IgD-negative memory B cell (primary cell): Measurements from ENCODE around the gene C1orf232. TPM values are rescaled to one million over a fixed set of nuclear protein-coding genes. Genes with fewer than 3 reads are reported as not detected.

Experiments used
- H3K27ac Mint-ChIP-seq, 3 donors: one replicate each; pipeline ENCODE4 v1.8.0; 2020 to 2022; ENCODE audit warnings: mild to moderate bottlenecking in 3 of 3, mixed read lengths in 3 of 3, moderate library complexity in 1 of 3
- H3K27me3 Mint-ChIP-seq: one replicate; pipeline ENCODE4 v1.8.0; 2021; ENCODE audit warnings: mixed read lengths
- H3K36me3 Mint-ChIP-seq: one replicate; pipeline ENCODE4 v1.8.0; 2020; ENCODE audit warnings: mild to moderate bottlenecking, mixed read lengths
- H3K4me1 Mint-ChIP-seq, 3 donors: one replicate each; pipeline ENCODE4 v1.8.0; 2020 to 2022; ENCODE audit warnings: mixed read lengths in 3 of 3, mild to moderate bottlenecking in 1 of 3
- H3K4me3 Mint-ChIP-seq, 4 donors: one replicate each; pipeline ENCODE4 v1.8.0; 2020 to 2022; ENCODE audit warnings: mild to moderate bottlenecking in 4 of 4, mixed read lengths in 4 of 4, moderate library complexity in 3 of 4
- H3K9me3 Mint-ChIP-seq, 3 donors: one replicate each; pipeline ENCODE4 v1.8.0; 2020 to 2021; ENCODE audit warnings: mixed read lengths in 3 of 3, mild to moderate bottlenecking in 1 of 3
- polyA plus RNA-seq: library from polyadenylated mRNA; unstranded; fragments of 300-500 nt; fragmentation: Illumina TruSeq; gene quantifications from one replicate; pipeline ENCODE4 v1.2.3, GENCODE V29; 2021

The C1orf232 gene
- polyA plus RNA-seq, 1 donor from 2014 or later: not detected

DNA sequence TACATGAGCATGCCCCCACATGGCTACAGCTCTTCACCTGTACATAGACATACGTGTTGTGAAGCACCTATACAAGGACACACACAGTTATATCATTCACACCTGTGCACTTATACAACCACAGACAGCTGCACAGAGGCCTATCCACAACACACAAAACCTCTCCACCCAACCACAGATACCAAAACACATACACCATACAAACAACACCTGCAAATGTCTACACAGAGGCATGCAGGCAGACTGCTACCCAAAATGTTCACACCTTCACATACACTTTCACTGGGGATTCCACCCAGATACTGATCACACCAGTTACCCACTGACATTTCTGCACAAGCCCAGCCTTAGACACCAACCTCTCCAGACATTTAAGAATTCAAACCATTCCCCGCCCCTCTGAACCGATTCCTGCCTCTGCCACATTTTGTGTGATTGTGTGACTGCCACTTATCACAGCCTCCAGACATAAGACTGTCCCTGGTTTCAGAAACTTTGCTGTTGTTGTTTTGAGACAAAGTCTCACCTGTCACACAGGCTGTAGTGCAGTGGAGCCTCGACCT is 2.0 kb downstream of the C1orf232 start:
- Mint-ChIP-seq H3K27ac (no peak overlapping the region), H3K4me3 (peak overlapping the region in 1 of 4 donors; percentile 76), H3K4me1 (peaks cover 0 to 7% (median 7%) of the 10 kb centered on the region in 3 donors), H3K9me3 (no peaks in the 10 kb centered on the region), H3K36me3 (no peaks in the 10 kb centered on the region), H3K27me3 (peaks cover 5% of the 10 kb centered on the region)

DNA sequence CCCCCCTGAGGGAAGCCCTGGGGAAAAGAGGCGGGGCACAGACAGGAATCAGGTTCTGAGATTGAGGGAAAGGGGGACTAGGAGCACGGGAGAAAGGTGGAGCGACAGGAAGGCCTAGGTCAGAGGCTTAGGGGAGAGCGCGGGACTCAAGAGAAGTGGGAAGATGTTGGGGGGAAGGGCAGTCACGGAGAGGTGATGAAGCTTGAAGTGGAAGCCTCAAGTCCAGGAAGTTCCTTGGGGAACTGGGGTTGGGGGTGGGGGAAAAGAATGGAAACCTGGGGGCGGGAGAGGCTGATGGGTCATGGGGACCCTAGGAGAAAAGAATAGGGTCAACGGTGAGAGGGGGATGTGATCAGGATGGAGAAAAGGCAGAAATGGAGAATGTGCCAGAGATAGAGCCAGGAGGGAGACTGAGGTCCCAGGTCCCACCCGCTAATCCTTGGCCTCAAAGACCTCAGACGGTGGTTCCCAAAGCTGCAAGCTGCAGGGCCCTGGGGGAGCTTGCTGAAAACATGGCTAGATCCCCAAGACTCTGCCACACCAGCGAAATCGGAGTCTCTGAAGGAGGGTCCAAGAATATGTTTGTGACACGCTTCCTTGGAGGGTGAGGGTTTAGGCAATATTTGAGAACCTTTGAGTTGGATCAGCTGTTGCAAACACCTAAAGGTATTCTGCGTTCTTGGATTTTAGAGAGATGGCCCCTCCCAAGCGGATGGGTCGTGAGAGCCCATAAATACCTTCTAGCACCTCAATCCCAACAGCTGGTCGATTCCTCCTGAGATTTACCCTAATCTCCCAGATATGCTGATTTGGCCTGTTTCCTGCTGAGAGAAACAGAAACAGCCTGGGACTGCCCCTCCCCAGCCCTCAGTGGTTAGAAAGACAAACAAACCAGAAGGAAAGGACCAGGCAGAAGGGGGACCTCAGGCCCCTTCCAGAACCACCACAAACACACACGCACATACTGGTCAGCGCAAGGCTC is 3.6 kb downstream of the C1orf232 start:
- Mint-ChIP-seq H3K36me3 (no peaks in the 10 kb centered on the region), H3K27ac (peak overlapping the region in 2 of 3 donors; percentile 50 to 63)

DNA sequence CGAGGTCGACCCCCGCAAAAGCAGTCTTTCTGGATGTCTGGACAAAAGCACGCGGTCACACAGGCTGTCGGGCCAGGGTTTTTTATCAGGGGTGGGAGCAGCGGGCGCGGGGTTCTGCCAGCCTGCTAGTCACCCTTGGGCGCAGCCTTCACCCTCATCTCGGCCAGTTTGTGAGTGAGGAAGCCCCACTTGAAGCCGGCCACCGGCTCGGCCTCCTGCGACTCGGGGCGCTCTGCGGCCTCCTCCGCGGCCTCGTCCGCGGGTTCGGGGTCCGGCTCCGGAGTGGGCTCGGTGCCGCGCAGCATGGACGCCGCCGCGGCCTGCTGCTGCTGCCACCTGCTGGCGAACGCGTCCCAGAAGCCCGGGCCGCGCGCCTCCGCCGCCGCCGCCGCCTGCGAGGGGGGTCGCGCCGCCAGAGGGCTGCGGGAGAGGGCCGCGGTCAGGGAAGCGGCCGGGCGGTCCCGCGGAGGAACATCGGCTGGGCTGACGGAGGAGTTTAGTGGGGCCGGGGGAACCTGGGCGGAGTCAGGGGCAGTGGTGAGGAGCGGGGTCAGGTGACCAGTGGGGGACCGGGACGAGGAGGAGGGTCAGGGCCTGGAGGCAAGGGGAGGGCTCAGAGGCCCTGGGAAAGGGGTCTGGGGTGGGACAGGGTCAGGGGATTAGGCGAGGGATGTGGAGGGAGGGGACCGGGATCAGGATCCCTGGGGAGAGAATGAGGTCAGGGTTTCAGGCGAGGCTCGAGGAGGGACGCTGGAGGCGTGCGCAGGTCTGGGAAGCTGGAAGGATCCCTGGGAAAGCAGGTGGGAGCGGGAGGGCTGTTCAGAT is 4.5 kb downstream of the C1orf232 start:
- Mint-ChIP-seq H3K4me1 (peaks cover 0 to 7% (median 3%) of the 10 kb centered on the region in 3 donors), H3K27ac (peak overlapping the region in 2 of 3 donors; percentile 46 to 50), H3K27me3 (peaks cover 15% of the 10 kb centered on the region), H3K36me3 (no peaks in the 10 kb centered on the region), H3K9me3 (no peaks in the 10 kb centered on the region), H3K4me3 (peak overlapping the region; percentile 29 to 89 (median 60))

More for the DNA sequence above, 3.6 kb downstream of the C1orf232 start:
- Mint-ChIP-seq H3K27me3 (peaks cover 10% of the 10 kb centered on the region), H3K4me1 (peaks cover 0 to 7% (median 5%) of the 10 kb centered on the region in 3 donors), H3K4me3 (peak overlapping the region; percentile 29 to 89 (median 56)), H3K9me3 (no peaks in the 10 kb centered on the region)

DNA sequence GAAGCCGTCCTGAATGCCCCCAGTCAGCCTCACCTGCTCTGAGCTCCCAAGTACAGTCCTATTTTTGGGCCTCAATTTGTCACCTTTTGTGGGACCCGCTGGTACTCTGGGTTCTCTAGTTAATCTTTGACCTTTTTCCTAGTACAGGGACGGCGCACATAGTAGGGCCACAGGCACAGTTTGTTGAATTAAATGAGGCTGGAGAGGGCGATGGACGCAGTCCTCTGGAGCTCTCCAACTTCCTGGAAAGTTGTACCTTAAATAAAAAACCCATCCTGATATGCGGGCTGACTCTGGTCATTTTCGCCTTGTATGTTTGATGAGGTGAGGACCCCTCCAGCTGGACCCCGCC is 5.1 kb downstream of the C1orf232 start:
- Mint-ChIP-seq H3K4me1 (peaks cover 0 to 7% (median 3%) of the 10 kb centered on the region in 3 donors), H3K36me3 (no peaks in the 10 kb centered on the region), H3K27me3 (peaks cover 17% of the 10 kb centered on the region)

DNA sequence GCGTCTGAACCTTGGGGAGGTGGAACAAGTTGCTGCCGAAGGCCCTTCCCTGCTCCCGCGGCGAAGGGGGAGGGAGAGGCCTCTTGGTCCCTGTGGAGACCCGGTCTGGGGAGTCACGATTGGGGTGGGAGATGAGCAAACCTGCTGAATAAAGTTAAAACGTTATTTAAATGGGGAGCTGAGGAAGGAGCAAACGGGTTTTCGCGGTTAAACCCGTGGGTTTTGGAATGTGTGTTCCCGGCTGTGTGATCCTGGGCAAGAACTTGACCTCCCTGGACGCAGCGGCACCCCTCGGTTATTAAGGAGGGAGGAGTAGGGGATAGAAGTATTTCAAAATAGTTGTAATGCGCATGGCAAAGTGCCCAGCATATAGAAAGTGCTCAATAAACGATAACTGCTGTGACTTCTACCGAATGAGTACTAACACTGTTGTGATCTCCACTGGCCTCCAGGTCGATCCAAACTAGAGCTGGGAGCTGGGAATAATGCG is 6.5 kb downstream of the C1orf232 start:
- no peak overlapping the region for H3K27ac Mint-ChIP-seq
- peaks cover 2% of the 10 kb centered on the region for H3K36me3 Mint-ChIP-seq
- H3K4me1 Mint-ChIP-seq: peaks cover 0 to 7% (median 3%) of the 10 kb centered on the region in 3 donors
- peaks cover 25% of the 10 kb centered on the region for H3K27me3 Mint-ChIP-seq
- H3K9me3 Mint-ChIP-seq: no peaks in the 10 kb centered on the region
- H3K4me3 Mint-ChIP-seq: peak overlapping the region; percentile 34 to 90 (median 48)

More for the DNA sequence above, 5.1 kb downstream of the C1orf232 start:
- Mint-ChIP-seq H3K4me3 (peak overlapping the region in 2 of 4 donors; percentile 44 to 54), H3K9me3 (no peaks in the 10 kb centered on the region), H3K27ac (no peak overlapping the region)

DNA sequence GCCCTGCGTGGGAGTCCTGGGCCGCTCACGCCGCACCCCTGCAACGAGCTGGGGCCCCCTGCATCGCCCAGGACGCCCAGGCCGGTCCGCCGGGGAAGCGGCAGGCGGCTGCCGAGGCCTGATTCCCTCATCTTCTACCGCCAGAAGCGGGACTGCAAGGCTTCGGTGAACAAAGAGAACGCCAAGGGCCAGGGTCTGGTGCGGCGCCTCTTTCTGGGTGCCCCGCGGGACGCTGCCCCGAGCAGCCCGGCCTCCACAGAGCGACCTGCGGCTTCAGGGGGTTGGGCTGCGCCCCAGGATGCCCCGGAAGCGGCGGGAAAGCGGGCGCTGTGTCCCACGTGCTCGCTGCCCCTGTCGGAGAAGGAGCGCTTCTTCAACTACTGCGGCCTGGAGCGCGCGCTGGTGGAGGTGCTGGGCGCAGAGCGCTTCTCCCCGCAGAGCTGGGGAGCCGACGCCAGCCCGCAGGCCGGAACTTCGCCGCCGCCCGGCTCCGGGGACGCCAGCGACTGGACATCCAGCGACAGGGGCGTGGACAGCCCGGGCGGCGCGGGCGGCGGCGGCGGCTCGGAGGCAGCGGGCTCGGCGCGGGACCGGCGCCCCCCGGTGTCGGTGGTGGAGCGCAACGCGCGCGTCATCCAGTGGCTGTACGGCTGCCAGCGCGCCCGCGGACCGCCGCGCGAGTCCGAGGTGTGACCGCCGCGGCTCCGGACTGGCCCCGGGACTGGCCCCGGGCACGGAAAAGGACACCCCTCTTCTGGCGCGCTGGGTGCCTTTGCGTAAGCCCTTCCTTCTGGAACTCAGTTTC is 7.1 kb downstream of the C1orf232 start:
- no peak overlapping the region for H3K27ac Mint-ChIP-seq
- H3K27me3 Mint-ChIP-seq: peaks cover 29% of the 10 kb centered on the region
- H3K4me3 Mint-ChIP-seq: peak overlapping the region in 3 of 4 donors; percentile 43 to 90 (median 52)
- no peaks in the 10 kb centered on the region for H3K9me3 Mint-ChIP-seq
- H3K4me1 Mint-ChIP-seq: peaks cover 0 to 7% (median 3%) of the 10 kb centered on the region in 3 donors
- H3K36me3 Mint-ChIP-seq: peaks cover 2% of the 10 kb centered on the region

DNA sequence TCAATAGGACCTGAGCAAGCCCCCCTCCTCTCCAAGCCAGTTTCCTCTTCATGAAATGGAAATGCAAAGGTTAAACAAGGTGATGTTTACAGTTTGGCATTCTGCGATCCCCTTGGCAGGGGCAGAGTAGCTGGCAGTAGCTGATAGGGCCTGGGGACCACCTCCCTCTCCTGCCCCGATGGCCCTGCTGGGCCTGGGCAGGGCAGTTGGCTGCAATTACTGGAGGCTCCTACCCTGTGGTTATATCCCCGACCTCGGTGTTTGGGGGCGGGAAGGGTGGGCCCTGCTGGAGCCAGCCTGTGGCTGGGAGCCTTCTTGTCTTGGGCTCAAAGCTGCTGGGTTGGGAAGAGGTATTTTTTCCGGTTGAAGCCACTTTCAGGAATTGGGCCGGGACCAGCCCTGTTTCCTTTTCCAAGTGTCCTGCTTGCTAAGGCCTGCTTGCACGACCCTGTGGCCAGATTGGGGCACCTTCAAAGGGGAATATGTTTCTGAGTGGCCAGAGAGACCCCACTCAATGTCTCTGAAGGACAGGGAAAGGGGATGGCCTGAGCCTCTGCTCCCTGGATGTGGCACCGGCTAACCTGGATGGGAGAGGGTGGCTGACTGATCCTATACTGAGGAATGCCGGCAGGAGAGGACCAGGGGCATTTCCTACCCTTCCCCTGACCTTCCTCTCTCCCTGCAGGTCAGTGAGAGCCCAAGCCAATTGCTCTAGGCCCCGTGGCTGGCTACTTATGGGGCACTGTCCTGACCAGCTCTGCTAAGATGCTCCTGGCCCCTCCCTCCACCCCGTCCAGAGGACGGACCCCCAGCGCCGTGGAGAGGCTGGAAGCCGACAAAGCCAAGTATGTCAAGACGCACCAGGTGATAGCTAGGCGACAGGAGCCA is 8.0 kb downstream of the C1orf232 start:
- peaks cover 2% of the 10 kb centered on the region for H3K36me3 Mint-ChIP-seq
- H3K27ac Mint-ChIP-seq: no peak overlapping the region
- H3K9me3 Mint-ChIP-seq: no peaks in the 10 kb centered on the region
- peaks cover 33% of the 10 kb centered on the region for H3K27me3 Mint-ChIP-seq
- H3K4me1 Mint-ChIP-seq: peaks cover 0 to 7% (median 3%) of the 10 kb centered on the region in 3 donors
- H3K4me3 Mint-ChIP-seq: peak overlapping the region in 2 of 4 donors; percentile 57 to 58

DNA sequence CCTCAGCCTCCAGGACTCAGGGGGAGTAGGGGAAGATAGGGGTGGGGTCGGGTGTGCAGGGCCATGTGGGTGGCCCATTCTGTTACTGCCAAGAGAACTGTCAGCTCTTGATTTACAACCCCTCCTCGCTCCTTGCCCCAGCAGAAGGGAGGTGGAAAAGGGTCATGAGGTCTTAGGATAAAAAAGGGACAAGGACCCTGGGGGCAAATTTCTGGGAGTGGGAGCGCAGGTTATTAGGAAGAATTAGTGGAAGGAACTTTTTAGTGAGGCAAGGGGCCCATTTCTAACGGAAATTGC is 9.1 kb downstream of the C1orf232 start:
- Mint-ChIP-seq H3K4me3 (no peak overlapping the region), H3K27me3 (peaks cover 38% of the 10 kb centered on the region), H3K9me3 (no peaks in the 10 kb centered on the region), H3K36me3 (peaks cover 2% of the 10 kb centered on the region), H3K4me1 (peaks cover 0 to 5% (median 3%) of the 10 kb centered on the region in 3 donors), H3K27ac (peak overlapping the region in 1 of 3 donors; percentile 28)

DNA sequence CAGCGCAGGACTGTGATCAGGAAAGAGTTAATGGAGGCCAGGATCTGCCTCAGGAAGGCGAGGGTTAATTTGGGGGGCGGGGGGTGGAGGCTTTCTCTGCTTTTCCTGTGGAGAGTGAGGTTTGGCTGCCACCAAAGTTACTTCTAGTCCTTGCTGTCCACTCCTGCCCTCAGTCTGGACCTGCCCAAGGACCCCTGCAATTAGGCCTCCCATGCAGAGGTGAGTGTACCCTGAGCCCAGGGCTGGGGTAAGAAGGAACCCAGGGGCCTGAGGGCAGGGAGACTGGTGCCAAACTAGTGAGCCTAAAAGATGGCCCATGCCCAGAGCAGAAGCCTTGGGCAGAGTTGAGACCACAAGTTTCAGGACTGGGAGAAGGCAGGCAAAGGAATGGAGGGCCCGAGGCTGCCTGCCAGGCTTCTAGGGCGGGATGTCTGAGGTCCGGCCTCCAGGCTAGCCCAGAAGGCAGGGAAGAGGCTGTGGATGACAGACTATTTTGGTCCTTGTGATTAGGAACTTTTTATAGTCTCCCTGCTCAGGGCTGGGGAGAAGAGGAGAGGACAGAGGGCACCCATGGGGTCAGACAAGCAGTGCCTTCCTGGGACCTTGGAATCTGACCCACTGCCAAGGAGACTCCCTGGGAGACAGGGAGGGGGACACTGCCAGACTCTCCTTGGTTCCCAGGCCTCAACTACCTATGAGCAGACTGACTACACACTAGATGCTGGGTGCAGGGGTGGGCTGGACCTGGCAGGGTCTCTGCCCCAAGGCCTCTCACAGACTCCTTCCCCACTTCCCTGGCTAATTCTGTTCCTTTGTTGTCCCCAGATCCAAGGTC is 9.6 kb downstream of the C1orf232 start, which contains the start of gene FAM110D:
Gene FAM110D (plus strand): TSS at position 172 of the 835 bp plus-strand sequence. CDS start 2,213 bp downstream, outside the sequence.
- peaks cover 0 to 5% (median 3%) of the 10 kb centered on the region in 3 donors for H3K4me1 Mint-ChIP-seq
- H3K4me3 Mint-ChIP-seq: no peak within 1 kb of the TSS
- H3K9me3 Mint-ChIP-seq: no peaks in the 10 kb centered on the region
- H3K27me3 Mint-ChIP-seq: peaks cover 38% of the 10 kb centered on the region
- H3K27ac Mint-ChIP-seq: peak within 1 kb of the TSS in 2 of 3 donors; percentile 23 to 28
- H3K36me3 Mint-ChIP-seq: peaks cover 2% of the 10 kb centered on the region

DNA sequence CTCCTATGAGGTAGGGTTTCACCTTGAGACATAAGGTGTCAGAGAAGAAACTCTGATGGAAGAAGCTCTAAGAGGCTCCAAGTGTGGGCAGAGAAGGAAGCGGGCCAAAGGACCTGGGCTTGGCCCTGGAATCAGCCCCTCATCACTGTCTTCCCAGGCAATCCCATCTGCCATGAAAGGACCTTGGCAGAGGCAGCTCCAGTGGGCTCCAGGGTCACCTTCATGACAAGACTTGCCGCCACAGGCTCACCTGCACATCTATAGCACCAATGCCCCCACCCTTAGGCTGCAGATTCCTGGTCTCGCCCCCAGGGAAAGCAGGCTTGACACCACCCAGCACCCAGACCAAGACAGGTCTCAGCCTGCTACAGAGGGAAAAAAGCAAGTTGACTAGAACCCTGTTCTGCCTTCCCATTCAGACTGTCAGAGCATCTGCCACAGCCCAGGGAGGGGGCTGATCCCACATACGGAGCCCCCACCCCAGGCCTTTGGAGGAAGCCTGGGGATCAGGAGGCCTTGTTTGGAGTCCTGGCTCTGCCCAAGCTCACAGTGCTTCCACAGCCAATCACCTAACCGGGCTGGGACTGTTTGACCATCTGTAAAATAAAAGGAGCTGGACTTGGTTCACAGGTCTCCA is 10.4 kb downstream of the C1orf232 start:
- Mint-ChIP-seq H3K36me3 (peaks cover 2% of the 10 kb centered on the region), H3K4me1 (peaks cover 0 to 3% (median 2%) of the 10 kb centered on the region in 3 donors), H3K9me3 (no peaks in the 10 kb centered on the region), H3K4me3 (no peak overlapping the region), H3K27ac (peak overlapping the region in 1 of 3 donors; percentile 23), H3K27me3 (peaks cover 38% of the 10 kb centered on the region)

DNA sequence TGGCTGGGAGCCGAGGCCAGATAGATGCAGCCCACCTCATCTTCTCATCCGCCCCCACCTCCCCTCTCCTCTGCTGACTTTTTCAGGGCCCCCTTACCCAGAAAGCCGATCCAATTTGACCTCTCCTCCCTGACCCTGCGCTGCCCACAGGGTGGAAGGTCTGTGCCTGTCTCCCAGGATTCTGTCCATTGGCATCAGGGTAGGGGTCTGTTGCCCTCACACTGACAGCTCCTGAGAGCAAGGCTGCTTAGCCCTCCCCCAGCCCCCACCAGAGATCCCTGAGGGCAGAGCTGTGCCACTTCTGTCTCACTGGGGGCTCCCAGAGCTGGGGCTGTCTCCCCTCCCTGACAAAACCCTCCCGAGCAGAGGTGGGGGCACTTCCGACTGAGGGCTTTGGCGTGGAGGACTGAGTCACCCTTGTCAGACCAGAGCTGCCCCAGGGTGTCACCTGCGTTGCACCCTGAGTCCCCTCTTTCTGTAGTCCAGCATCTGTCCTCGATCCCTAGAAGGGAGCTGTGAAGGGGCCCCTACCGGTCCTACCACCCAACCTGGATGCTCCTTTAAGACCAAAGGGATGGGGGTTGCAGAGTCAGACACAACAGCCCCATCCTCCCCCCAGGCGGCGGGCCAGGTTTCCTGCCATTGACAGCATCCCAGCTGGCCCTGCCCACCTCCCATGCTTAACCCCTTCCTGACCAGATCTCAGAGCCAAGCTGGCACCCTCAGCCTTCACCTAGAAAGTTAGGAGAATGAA is 12.3 kb downstream of the C1orf232 start:
- Mint-ChIP-seq H3K27me3 (peaks cover 35% of the 10 kb centered on the region), H3K27ac (no peak overlapping the region), H3K4me1 (no peaks in the 10 kb centered on the region), H3K36me3 (peaks cover 2% of the 10 kb centered on the region), H3K9me3 (no peaks in the 10 kb centered on the region), H3K4me3 (no peak overlapping the region)
